Thoracic aorta (tissue), 2 donors: Measurements from ENCODE around the gene NUCB1. TPM values are rescaled to one million over a fixed set of nuclear protein-coding genes. Genes with fewer than 3 reads are reported as not detected.

Source experiments
- ATAC-seq: fragments of 150-250 bp; one replicate; pipeline ENCODE4 v1.8.0; 2017; ENCODE audit warnings: low read depth; ENCODE audit not compliant: insufficient number of reproducible peaks, low FRiP score
- DNase-seq: peaks from one replicate; pipeline ENCODE4 v3.0.0-alpha.2; 2020; ENCODE audit warnings: low spot score
- H3K27ac ChIP-seq, 2 donors: fragments of 200-600 bp; sonication (generic); 1 replicate in 1 of 2; 2 replicates in 1 of 2; pipeline ENCODE4 v1.5.1; 2016; ENCODE audit warnings: mild to moderate bottlenecking in 2 of 2, moderate library complexity in 2 of 2
- H3K27me3 ChIP-seq: fragments of 200-600 bp; sonication (generic); replicated peaks from 2 replicates; pipeline ENCODE4 v1.6.0; 2016; ENCODE audit warnings: mild to moderate bottlenecking; ENCODE audit not compliant: insufficient read depth
- H3K36me3 ChIP-seq: fragments of 200-600 bp; sonication (generic); one replicate; pipeline ENCODE4 v1.5.1; 2016
- H3K4me1 ChIP-seq, 2 donors: fragments of 200-600 bp; sonication (generic); 1 replicate in 1 of 2; 2 replicates in 1 of 2; pipeline versions ENCODE4 v1.5.1 to v1.6.0; 2016; ENCODE audit warnings: low read depth in 2 of 2, mild to moderate bottlenecking in 1 of 2; ENCODE audit not compliant: control insufficient read depth in 1 of 2
- H3K4me3 ChIP-seq: fragments of 200-600 bp; sonication (generic); 2 replicates; pipeline ENCODE4 v1.5.1; 2016; ENCODE audit warnings: mild to moderate bottlenecking
- H3K9me3 ChIP-seq: fragments of 200-600 bp; sonication (generic); 2 replicates; pipeline ENCODE4 v1.5.1; 2016
- total RNA-seq, 2 donors: library from RNA; depleted of rRNA; stranded (reverse); fragments of >200 nt; gene quantifications; one replicate each; pipeline versions ENCODE4 v1.1.0 to v1.2.3, GENCODE V29; 2016
- TF ChIP-seq, protein P1 (sequence below): fragments of 200-600 bp; sonication (generic); IDR thresholded peaks from one replicate; pipeline ENCODE4 v1.5.1; 2019; ENCODE audit warnings: antibody characterized with exemption

NUCB1 gene
- total RNA-seq, 2 donors from 2014 or later, result 415 to 671 TPM

DNA sequence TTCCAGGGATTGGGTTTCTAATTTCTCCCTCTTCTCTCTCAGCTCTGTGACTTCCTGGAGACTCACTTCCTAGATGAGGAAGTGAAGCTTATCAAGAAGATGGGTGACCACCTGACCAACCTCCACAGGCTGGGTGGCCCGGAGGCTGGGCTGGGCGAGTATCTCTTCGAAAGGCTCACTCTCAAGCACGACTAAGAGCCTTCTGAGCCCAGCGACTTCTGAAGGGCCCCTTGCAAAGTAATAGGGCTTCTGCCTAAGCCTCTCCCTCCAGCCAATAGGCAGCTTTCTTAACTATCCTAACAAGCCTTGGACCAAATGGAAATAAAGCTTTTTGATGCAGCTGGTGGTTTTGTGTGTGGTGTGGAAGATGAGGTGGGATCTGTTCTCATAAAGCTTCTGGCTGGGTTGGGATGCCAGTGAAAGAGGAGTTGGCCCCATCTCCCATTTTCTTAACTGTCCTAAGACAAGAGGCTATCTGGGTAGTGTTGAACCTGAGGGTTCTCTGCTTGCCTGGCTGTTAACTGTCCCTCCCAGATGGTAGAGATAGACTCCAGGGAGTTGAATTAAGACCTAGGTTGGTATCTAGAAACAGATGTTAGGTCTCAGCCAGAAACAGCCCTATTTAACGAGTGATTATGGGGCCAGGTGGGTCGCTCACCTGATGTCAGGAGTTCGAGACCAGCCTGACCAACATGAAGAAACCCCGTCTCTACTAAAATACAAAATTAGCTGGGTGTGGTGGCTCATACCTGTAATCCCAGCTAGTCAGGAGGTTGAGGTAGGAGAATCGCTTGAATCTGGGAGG lies 66.6 kb downstream of the NUCB1 start:
- TF ChIP-seq, protein P1, sequence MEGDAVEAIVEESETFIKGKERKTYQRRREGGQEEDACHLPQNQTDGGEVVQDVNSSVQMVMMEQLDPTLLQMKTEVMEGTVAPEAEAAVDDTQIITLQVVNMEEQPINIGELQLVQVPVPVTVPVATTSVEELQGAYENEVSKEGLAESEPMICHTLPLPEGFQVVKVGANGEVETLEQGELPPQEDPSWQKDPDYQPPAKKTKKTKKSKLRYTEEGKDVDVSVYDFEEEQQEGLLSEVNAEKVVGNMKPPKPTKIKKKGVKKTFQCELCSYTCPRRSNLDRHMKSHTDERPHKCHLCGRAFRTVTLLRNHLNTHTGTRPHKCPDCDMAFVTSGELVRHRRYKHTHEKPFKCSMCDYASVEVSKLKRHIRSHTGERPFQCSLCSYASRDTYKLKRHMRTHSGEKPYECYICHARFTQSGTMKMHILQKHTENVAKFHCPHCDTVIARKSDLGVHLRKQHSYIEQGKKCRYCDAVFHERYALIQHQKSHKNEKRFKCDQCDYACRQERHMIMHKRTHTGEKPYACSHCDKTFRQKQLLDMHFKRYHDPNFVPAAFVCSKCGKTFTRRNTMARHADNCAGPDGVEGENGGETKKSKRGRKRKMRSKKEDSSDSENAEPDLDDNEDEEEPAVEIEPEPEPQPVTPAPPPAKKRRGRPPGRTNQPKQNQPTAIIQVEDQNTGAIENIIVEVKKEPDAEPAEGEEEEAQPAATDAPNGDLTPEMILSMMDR, result no peak

DNA sequence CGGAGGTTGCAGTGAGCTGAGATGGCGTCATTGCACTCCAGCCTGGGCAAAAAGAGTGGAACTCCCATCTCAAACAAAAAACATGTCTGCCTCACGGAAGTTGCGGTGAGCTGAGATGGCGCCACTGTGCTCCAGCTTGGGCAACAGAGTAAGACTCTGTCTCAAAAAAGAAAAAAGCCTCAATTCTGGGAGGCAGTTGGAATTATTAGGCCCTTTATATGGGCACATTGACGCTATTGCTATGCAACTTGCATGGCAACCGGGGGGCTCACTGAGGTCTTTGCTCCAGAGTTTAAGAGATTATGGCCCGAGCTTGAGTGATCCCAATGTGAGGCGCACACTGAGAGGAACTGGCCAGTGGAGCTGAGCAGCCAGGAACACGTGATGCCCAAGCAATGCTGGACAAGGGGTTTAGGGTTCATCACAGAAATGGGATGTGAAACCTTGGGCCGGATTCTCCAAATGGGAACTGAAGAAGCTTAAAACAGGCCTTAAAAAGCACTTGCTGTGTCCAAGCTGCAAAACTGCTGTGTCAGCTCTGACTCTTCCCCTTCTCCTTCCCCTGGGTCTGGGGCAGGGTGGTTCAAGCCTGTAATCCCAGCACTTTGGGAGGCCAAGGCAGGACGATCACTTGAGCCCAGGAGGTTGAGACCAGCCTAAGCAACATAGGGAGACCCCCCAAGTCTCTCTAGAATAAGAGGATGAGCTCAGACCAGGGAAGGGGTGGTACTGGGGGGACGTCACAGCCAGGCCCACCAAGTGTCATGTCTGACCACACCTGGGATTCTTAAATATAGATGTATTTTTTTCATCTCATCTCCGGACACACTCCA lies 67.5 kb downstream of the NUCB1 start:
- Histone ChIP-seq H3K36me3 (peaks cover 36% of the 10 kb centered on the region), H3K4me3 (peak overlapping the region; percentile 81), H3K27me3 (no peaks in the 10 kb centered on the region), H3K9me3 (no peaks in the 10 kb centered on the region), H3K27ac (peak overlapping the region; percentile 56 to 83), H3K4me1 (peaks cover 15 to 49% of the 10 kb centered on the region in 2 donors)
- DNase-seq (no peak), ATAC-seq (no peak)
- TF ChIP-seq, protein P1, result no peak

More for the DNA sequence above, 66.6 kb downstream of the NUCB1 start:
- DNase-seq (no peak), ATAC-seq (no peak)
- Histone ChIP-seq H3K4me3 (peak overlapping the region; percentile 81), H3K27me3 (no peaks in the 10 kb centered on the region), H3K4me1 (peaks cover 15 to 49% of the 10 kb centered on the region in 2 donors), H3K36me3 (peaks cover 29% of the 10 kb centered on the region), H3K9me3 (no peaks in the 10 kb centered on the region), H3K27ac (peak overlapping the region; percentile 83 to 88)

DNA sequence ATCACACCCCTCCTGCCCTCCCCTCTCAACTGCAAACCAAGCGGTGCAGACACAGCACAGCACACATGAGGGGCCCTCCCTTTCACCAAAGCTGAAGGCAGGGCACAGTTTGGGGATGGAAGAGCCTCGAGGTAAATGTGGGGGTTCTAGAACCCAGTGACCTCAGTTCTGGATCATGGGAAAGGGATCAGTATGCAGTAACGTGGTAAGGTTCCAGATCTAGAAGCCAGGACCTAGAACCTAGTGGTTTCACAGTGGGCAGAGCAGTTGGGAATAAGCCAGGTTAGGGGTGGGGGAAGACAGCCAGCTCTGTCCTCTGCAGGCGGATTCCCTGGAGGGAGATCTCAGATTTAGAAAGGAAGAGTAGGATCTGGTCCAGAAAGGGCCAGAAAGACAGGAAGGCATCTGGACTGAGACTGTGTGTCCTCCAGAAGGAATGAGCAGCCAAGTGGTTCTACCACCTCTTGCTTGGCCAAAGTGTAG lies 68.1 kb downstream of the NUCB1 start:
- DNase-seq, result no peak
- Histone ChIP-seq H3K9me3 (no peaks in the 10 kb centered on the region), H3K27ac (peak overlapping the region; percentile 56 to 83), H3K27me3 (no peaks in the 10 kb centered on the region), H3K4me1 (peaks cover 15 to 48% of the 10 kb centered on the region in 2 donors), H3K4me3 (peak overlapping the region; percentile 4), H3K36me3 (peaks cover 42% of the 10 kb centered on the region)
- no peak for ATAC-seq
- TF ChIP-seq, protein P1, result no peak

DNA sequence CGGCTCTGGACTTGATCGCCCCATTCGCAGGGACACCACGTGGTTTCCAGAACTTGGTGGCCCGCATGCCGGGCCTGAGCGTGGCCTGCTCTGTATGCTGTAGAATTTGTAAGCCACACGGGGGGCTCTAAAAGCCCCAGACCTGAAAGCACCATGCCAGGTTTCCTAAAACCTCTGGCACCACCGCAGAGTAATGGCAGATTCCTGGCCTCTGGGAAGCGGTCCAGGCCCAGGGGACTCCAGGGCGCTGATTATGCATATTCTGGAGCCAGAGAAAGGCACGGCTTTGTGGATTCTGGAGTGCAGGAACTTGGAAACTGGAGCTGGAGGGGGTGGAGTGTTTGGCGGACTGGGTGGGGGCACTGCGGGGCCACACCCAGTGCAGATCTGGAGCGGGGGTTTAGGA lies 68.7 kb downstream of the NUCB1 start:
- Histone ChIP-seq H3K9me3 (no peaks in the 10 kb centered on the region), H3K4me1 (peaks cover 12 to 42% of the 10 kb centered on the region in 2 donors), H3K36me3 (peaks cover 46% of the 10 kb centered on the region), H3K4me3 (no peak overlapping the region), H3K27me3 (no peaks in the 10 kb centered on the region), H3K27ac (peak overlapping the region; percentile 3 to 83)
- DNase-seq, result no peak
- ATAC-seq, result no peak
- TF ChIP-seq, protein P1, result no peak
